Neural crest cell (in vitro differentiated cells): ENCODE results near the gene TRAPPC4. TPM values are rescaled to one million over a fixed set of nuclear protein-coding genes. Genes with fewer than 3 reads are reported as not detected.

Experiments
- DNase-seq: peaks from one replicate; pipeline ENCODE4 v3.0.0; 2021; ENCODE audit warnings: low read depth, mixed read lengths, low spot score
- H3K27ac Mint-ChIP-seq: one replicate; pipeline ENCODE4 v1.8.0; 2021; ENCODE audit warnings: mild to moderate bottlenecking, mixed read lengths; ENCODE audit not compliant: unreplicated experiment
- H3K27me3 Mint-ChIP-seq: 2 replicates; pipeline ENCODE4 v1.8.0; 2021; ENCODE audit warnings: low read depth, mild to moderate bottlenecking, mixed read lengths
- H3K36me3 Mint-ChIP-seq: 2 replicates; pipeline ENCODE4 v1.8.0; 2021; ENCODE audit warnings: low read depth, mild to moderate bottlenecking, mixed read lengths
- H3K4me1 Mint-ChIP-seq: 2 replicates; pipeline ENCODE4 v1.8.0; 2021; ENCODE audit warnings: mixed read lengths
- H3K4me3 Mint-ChIP-seq: one replicate; pipeline ENCODE4 v1.8.0; 2021; ENCODE audit warnings: mild to moderate bottlenecking, mixed read lengths
- H3K9me3 Mint-ChIP-seq: 2 replicates; pipeline ENCODE4 v1.8.0; 2021; ENCODE audit warnings: mixed read lengths
- CTCF ChIP-seq: fragments of 200-600 bp; sonication (generic); conservative IDR thresholded peaks from 2 replicates; pipeline ENCODE4 v1.5.0; 2021; ENCODE audit warnings: antibody characterized with exemption, mild to moderate bottlenecking
- total RNA-seq: library from RNA; stranded (reverse); gene quantifications from 2 replicates; pipeline ENCODE4 v1.2.1, GENCODE V29; 2021

Gene TRAPPC4
- total RNA-seq, 1 donor from 2014 or later, result 88.1 TPM

GRCh38 chr11:119024430-119025098 lies 6.0 kb downstream of the TRAPPC4 start:
- Mint-ChIP-seq H3K9me3 (no peaks in the 10 kb centered on the region), H3K4me1 (peaks cover 26% of the 10 kb centered on the region), H3K27me3 (peaks cover under 1% of the 10 kb centered on the region), H3K27ac (no peak overlapping the region), H3K4me3 (peak overlapping the region; percentile 40), H3K36me3 (peaks cover 6% of the 10 kb centered on the region)
- no peak for DNase-seq
- no peak for TF ChIP-seq CTCF

GRCh38 chr11:119025099-119025473 lies 6.5 kb downstream of the TRAPPC4 start:
- Mint-ChIP-seq H3K4me3 (peak overlapping the region; percentile 40), H3K27me3 (peaks cover 3% of the 10 kb centered on the region), H3K9me3 (no peaks in the 10 kb centered on the region), H3K27ac (no peak overlapping the region), H3K36me3 (peaks cover 4% of the 10 kb centered on the region), H3K4me1 (peaks cover 26% of the 10 kb centered on the region)
- no peak for TF ChIP-seq CTCF
- DNase-seq, result no peak

- peak overlapping the region; percentile 40 for H3K4me3 Mint-ChIP-seq
- DNase-seq, result no peak
- peaks cover 24% of the 10 kb centered on the region for H3K4me1 Mint-ChIP-seq
- no peaks in the 10 kb centered on the region for H3K9me3 Mint-ChIP-seq
- TF ChIP-seq CTCF, result no peak
- peak overlapping the region; percentile 82 for H3K27ac Mint-ChIP-seq
- H3K27me3 Mint-ChIP-seq, result peaks cover 3% of the 10 kb centered on the region
- peaks cover 3% of the 10 kb centered on the region for H3K36me3 Mint-ChIP-seq
Observed at GRCh38 chr11:119025541-119025940, 7.0 kb downstream of the TRAPPC4 start.

- Mint-ChIP-seq H3K4me3 (peak overlapping the region; percentile 40), H3K36me3 (peaks cover 3% of the 10 kb centered on the region), H3K27ac (no peak overlapping the region), H3K4me1 (peaks cover 24% of the 10 kb centered on the region), H3K27me3 (peaks cover 3% of the 10 kb centered on the region), H3K9me3 (no peaks in the 10 kb centered on the region)
- no peak for DNase-seq
- no peak for TF ChIP-seq CTCF
Observed at GRCh38 chr11:119025978-119026766, 7.6 kb downstream of the TRAPPC4 start.

- H3K36me3 Mint-ChIP-seq, result peaks cover 3% of the 10 kb centered on the region
- H3K9me3 Mint-ChIP-seq, result no peaks in the 10 kb centered on the region
- H3K27me3 Mint-ChIP-seq, result peaks cover 3% of the 10 kb centered on the region
- H3K27ac Mint-ChIP-seq, result no peak overlapping the region
- H3K4me1 Mint-ChIP-seq, result peaks cover 23% of the 10 kb centered on the region
- H3K4me3 Mint-ChIP-seq, result peak overlapping the region; percentile 57
- no peak for TF ChIP-seq CTCF
- DNase-seq, result no peak
Observed at GRCh38 chr11:119026970-119027369, 8.4 kb downstream of the TRAPPC4 start.
